Parathyroid adenoma (tissue), 2 donors: ENCODE measurements around the gene SLC5A9.

Source experiments
- H2AFZ ChIP-seq: fragments of 300-600 bp; sonication (generic); one replicate; pipeline ENCODE4 v1.7.0; 2017; ENCODE audit warnings: antibody characterized with exemption, mild to moderate bottlenecking
- H3K27ac ChIP-seq: fragments of 300-600 bp; sonication (generic); one replicate; pipeline ENCODE4 v1.7.0; 2017
- H3K27me3 ChIP-seq: fragments of 300-600 bp; sonication (generic); one replicate; pipeline ENCODE4 v1.7.0; 2017; ENCODE audit warnings: low read length; ENCODE audit not compliant: control insufficient read depth, insufficient read depth
- H3K36me3 ChIP-seq: fragments of 300-600 bp; sonication (generic); one replicate; pipeline ENCODE4 v1.7.0; 2017; ENCODE audit warnings: low read length; ENCODE audit not compliant: control insufficient read depth, insufficient read depth
- H3K4me1 ChIP-seq: fragments of 300-600 bp; sonication (generic); one replicate; pipeline ENCODE4 v1.7.0; 2017; ENCODE audit warnings: control low read depth
- H3K4me2 ChIP-seq: fragments of 300-600 bp; sonication (generic); one replicate; pipeline ENCODE4 v1.7.0; 2017; ENCODE audit warnings: low read length
- H3K4me3 ChIP-seq: fragments of 300-600 bp; sonication (generic); one replicate; pipeline ENCODE4 v1.7.0; 2017; ENCODE audit warnings: low read depth, low read length
- H3K79me2 ChIP-seq: fragments of 300-600 bp; sonication (generic); one replicate; pipeline ENCODE4 v1.7.0; 2017; ENCODE audit warnings: control low read depth
- H3K9ac ChIP-seq: fragments of 300-600 bp; sonication (generic); one replicate; pipeline ENCODE4 v1.7.0; 2017; ENCODE audit warnings: mild to moderate bottlenecking
- H3K9me3 ChIP-seq: fragments of 300-600 bp; sonication (generic); one replicate; pipeline ENCODE4 v1.7.0; 2017; ENCODE audit warnings: low read length; ENCODE audit not compliant: control insufficient read depth
- TF ChIP-seq, protein P1 (sequence below): fragments of 300-600 bp; sonication (generic); IDR thresholded peaks from one replicate; pipeline ENCODE4 v1.7.0; 2017; ENCODE audit warnings: antibody characterized with exemption, mild to moderate bottlenecking
- donor health status: primary hyperparathyroidism.

Gene SLC5A9

DNA sequence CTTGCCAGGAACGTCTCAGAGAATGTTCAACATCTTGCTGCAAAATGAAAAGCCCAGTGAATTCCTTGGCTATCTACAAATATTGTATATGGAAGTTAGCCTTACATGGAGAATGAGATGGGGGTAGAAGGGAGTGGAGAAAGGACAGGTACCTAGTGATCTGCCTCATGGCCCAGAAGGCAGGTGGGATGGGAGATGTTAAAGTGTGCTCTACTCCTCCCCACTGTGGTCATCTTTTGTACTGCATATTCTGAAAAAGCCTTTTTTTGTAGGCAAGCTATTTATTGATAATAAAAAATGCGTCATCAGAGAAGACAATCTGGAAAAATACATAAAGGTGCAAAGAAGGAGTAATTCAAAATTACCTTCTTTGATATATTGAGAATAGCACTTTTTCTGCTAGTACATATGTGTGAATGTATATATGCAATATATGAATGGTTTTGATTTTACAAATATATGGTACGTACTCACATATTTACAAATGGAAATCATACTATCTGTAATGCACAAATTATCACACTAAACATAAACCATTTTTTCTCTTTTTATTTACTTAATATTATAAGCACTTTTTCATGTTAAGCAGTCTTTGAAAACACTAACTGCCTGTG, 19.1 kb upstream of the SLC5A9 start:
- no peaks in the 10 kb centered on the region for H3K36me3 ChIP-seq
- TF ChIP-seq, protein P1, sequence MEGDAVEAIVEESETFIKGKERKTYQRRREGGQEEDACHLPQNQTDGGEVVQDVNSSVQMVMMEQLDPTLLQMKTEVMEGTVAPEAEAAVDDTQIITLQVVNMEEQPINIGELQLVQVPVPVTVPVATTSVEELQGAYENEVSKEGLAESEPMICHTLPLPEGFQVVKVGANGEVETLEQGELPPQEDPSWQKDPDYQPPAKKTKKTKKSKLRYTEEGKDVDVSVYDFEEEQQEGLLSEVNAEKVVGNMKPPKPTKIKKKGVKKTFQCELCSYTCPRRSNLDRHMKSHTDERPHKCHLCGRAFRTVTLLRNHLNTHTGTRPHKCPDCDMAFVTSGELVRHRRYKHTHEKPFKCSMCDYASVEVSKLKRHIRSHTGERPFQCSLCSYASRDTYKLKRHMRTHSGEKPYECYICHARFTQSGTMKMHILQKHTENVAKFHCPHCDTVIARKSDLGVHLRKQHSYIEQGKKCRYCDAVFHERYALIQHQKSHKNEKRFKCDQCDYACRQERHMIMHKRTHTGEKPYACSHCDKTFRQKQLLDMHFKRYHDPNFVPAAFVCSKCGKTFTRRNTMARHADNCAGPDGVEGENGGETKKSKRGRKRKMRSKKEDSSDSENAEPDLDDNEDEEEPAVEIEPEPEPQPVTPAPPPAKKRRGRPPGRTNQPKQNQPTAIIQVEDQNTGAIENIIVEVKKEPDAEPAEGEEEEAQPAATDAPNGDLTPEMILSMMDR = peak; percentile 27
- no peaks in the 10 kb centered on the region for H3K27me3 ChIP-seq
- H2AFZ ChIP-seq = no peak overlapping the region
- no peak overlapping the region for H3K9ac ChIP-seq
- H3K4me3 ChIP-seq = no peak overlapping the region
- no peaks in the 10 kb centered on the region for H3K79me2 ChIP-seq
- H3K4me1 ChIP-seq = no peaks in the 10 kb centered on the region
- no peak overlapping the region for H3K4me2 ChIP-seq
- H3K27ac ChIP-seq = no peak overlapping the region
- no peaks in the 10 kb centered on the region for H3K9me3 ChIP-seq

DNA sequence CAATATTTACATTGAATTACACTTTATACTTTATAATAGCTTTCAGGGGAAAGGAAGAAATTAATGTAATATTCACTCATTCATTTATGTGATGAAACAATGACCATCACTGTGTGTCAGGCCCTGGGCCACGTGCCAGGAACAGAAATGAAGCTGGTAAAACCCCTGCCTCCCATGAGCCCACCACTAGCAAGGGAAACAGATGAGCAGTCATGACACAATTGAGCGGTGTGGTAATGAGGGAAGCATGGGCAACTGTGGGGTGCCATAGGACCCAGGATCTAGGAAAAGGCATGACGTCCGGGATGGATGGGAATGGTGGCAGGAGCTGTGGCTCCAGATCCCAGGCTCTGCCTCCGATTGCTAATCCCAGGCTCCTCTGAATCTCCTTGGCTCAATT, 17.0 kb upstream of the SLC5A9 start:
- Histone ChIP-seq H3K9ac (no peak overlapping the region), H3K9me3 (no peaks in the 10 kb centered on the region), H3K36me3 (no peaks in the 10 kb centered on the region), H3K4me3 (no peak overlapping the region), H3K27me3 (no peaks in the 10 kb centered on the region), H3K4me2 (no peak overlapping the region), H3K79me2 (no peaks in the 10 kb centered on the region), H2AFZ (no peak overlapping the region), H3K4me1 (no peaks in the 10 kb centered on the region), H3K27ac (no peak overlapping the region)
- TF ChIP-seq, protein P1 = no peak

DNA sequence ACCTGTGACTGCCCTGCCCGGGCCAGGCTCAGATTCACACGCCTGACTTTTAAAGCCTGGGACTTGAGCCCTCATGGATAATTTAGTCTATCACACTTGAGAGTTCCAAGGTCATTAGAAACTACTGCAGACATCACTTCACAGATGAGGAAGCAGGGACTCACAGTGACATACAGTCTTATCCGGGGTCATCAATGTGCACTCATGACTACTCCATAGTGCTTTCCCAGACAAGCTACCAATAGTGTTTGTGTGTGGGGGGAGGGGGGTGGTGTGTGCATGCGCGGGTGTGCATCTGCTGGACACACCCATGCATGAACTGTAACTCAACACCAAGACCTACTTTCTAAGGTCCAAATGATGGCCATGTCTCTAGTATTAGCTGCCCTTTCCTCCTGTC, 16.1 kb upstream of the SLC5A9 start:
- Histone ChIP-seq H3K4me1 (no peaks in the 10 kb centered on the region), H3K4me3 (no peak overlapping the region), H3K79me2 (no peaks in the 10 kb centered on the region), H3K9ac (no peak overlapping the region), H3K4me2 (no peak overlapping the region), H3K27ac (no peak overlapping the region), H3K27me3 (no peaks in the 10 kb centered on the region), H3K9me3 (no peaks in the 10 kb centered on the region), H2AFZ (no peak overlapping the region), H3K36me3 (no peaks in the 10 kb centered on the region)
- TF ChIP-seq, protein P1 = no peak

DNA sequence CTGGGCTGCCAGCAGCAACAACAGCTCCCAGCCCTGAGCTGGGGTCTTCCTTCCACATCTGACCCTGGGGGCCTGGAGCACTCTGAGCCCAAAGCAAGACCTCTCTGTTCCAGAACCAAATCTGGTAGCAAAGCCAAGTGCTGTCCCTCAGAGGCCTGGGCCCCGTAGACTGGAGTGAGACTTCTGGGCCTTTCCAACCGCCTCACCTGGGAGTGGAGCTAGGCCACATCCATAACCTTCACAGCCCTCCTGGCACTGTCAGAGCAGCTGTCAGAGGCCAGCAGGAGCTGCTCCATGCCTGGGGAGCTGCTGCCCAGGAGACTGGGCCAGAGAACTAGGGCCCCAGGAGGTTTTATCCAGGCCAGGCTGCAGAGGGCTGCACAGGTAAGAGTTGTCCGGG, 15.4 kb upstream of the SLC5A9 start:
- H3K4me2 ChIP-seq = no peak overlapping the region
- H3K27ac ChIP-seq = no peak overlapping the region
- H3K9me3 ChIP-seq = no peaks in the 10 kb centered on the region
- H3K4me3 ChIP-seq = no peak overlapping the region
- TF ChIP-seq, protein P1 = no peak
- no peaks in the 10 kb centered on the region for H3K36me3 ChIP-seq
- H3K9ac ChIP-seq = no peak overlapping the region
- H3K27me3 ChIP-seq = no peaks in the 10 kb centered on the region
- no peaks in the 10 kb centered on the region for H3K79me2 ChIP-seq
- no peaks in the 10 kb centered on the region for H3K4me1 ChIP-seq
- no peak overlapping the region for H2AFZ ChIP-seq

DNA sequence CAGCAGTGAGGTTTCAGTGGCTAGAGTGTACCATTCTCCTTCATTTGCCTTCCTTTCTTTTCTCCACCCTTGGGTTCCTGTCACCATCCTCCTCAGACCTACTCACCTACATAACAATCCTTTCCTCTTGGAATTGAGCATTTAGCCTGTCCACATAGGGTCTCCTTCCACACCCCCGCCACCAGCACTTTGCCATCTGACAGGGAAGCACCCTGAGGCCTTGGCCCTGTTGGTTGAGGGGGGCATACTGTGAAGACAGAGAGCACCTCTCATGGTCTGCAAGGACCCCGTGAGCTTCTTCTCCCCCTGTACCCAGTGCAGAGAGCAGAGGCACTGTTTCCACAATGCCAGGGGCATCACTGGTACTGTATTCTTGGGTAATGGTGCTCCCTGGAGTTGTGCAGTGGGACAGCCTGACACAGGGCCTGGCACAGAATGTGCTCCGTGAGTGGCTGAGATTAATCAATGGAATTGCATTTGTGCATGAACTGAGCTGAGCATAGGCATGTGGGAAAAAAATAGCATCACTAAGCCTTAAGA, 14.9 kb upstream of the SLC5A9 start:
- Histone ChIP-seq H3K4me1 (no peaks in the 10 kb centered on the region), H3K4me2 (no peak overlapping the region), H3K36me3 (no peaks in the 10 kb centered on the region), H3K27ac (no peak overlapping the region), H2AFZ (no peak overlapping the region), H3K9ac (no peak overlapping the region), H3K9me3 (no peaks in the 10 kb centered on the region), H3K27me3 (no peaks in the 10 kb centered on the region), H3K4me3 (no peak overlapping the region), H3K79me2 (no peaks in the 10 kb centered on the region)
- TF ChIP-seq, protein P1 = no peak
